GM12865 (cell line): ENCODE results near the gene IL31RA.

Experiments
- DNase-seq: peaks from one replicate; pipeline ENCODE4 v3.0.0; 2010; ENCODE audit warnings: low read depth
- H3K4me3 ChIP-seq: 2 replicates; pipeline ENCODE4 v1.5.1; 2011; ENCODE audit warnings: mild to moderate bottlenecking, low read depth, low read length, control low read depth
- TF ChIP-seq, protein P1 (sequence below): IDR thresholded peaks from 2 replicates; pipeline ENCODE4 v1.5.1; 2011; ENCODE audit warnings: low read length, control low read depth, low read depth, inconsistent platforms; ENCODE audit not compliant: insufficient read depth; ENCODE audit errors: missing control alignments

IL31RA gene

DNA sequence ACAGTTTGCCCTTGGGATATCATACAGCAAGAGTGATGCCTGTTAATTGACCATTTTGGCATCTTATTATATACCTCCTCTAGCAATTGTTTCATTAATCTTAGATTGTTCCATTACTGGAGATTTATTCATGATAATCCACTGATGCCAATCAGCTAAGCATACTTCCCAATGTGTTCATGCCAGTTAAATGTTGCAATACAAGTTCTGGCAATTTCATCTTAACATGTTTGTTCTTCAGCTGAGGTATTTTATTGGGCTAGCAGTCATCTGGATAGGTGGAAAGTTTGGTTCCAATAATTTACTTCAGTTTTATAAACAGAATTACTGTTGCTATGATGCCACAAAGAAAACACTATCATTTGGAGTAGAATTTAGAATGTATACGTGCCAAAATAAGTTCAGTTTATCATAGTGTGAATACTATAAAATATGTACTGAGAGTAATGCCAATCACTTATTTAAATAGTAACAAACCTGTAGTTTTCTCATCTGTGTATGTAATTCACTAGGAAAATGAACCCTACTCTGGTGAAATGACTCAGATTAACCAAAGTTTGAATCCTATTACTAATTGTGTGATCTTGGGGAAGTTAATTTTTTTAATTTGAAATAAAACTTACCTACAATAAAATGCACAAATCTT, 27.9 kb upstream of the IL31RA start:
- no peak overlapping the region for H3K4me3 ChIP-seq
- TF ChIP-seq, protein P1, sequence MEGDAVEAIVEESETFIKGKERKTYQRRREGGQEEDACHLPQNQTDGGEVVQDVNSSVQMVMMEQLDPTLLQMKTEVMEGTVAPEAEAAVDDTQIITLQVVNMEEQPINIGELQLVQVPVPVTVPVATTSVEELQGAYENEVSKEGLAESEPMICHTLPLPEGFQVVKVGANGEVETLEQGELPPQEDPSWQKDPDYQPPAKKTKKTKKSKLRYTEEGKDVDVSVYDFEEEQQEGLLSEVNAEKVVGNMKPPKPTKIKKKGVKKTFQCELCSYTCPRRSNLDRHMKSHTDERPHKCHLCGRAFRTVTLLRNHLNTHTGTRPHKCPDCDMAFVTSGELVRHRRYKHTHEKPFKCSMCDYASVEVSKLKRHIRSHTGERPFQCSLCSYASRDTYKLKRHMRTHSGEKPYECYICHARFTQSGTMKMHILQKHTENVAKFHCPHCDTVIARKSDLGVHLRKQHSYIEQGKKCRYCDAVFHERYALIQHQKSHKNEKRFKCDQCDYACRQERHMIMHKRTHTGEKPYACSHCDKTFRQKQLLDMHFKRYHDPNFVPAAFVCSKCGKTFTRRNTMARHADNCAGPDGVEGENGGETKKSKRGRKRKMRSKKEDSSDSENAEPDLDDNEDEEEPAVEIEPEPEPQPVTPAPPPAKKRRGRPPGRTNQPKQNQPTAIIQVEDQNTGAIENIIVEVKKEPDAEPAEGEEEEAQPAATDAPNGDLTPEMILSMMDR: no peak

DNA sequence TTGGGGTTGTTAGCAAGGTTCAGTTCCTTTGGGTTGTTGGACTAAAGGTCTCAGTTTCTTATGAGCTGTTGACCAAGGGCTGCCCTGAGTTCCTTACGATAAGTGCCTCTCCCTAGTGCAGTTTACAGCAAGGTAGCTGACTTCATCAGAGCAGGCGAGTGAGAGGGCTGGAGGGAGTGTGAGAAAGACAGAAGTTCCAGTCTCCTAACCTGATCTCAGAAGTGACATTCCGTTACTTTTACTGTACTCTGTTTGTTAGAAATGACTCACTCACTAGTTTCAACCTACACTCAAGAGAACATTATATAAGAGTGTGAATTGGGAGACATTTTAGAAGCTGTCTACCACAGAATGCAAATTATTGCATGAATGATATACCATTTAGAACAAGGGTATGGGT, 21.2 kb upstream of the IL31RA start:
- DNase-seq: peak; percentile 30
- no peak overlapping the region for H3K4me3 ChIP-seq
- TF ChIP-seq, protein P1: no peak

More for the DNA sequence above, 27.9 kb upstream of the IL31RA start:
- DNase-seq: no peak

DNA sequence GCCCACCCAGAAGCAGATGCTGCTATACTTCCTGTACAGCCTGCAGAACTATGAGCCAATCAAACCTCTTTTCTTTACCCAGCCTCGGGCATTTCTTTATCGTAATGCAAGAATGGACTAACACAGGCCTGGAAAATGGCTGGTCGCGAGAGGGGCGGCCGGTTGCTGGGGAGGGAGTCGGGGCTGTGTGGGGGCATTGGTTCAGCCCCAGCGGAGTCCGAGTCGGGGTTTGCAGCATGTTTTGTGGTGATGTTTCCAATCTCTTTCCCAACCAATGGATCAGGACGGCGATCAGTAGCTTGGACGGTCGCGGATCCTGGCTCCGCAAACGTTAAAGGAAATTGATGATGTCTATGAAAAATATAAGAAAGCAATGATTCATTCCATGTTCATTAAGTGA, 18.7 kb upstream of the IL31RA start:
- TF ChIP-seq, protein P1: no peak
- no peak for DNase-seq

DNA sequence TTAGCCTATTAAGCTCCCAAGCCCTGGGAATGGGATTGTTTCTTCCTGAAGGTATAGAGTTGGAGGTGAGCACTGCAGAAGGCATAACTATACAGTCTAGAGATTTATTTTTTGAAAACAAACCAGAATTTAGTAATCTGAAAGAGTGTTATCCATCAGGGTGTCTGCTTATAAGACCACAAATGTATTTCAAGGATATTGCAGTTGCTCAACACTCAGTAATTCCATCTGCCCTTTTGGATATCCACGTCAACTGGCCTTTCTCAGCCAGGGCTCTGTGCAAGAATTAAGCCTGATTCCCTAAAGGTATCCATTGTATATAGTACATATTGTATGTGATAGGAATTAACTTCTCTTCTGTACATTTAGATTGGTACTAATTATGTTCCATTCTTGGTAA, 15.0 kb upstream of the IL31RA start:
- DNase-seq: no peak
- no peak overlapping the region for H3K4me3 ChIP-seq
- TF ChIP-seq, protein P1: no peak

More for the DNA sequence above, 18.7 kb upstream of the IL31RA start:
- no peak overlapping the region for H3K4me3 ChIP-seq

DNA sequence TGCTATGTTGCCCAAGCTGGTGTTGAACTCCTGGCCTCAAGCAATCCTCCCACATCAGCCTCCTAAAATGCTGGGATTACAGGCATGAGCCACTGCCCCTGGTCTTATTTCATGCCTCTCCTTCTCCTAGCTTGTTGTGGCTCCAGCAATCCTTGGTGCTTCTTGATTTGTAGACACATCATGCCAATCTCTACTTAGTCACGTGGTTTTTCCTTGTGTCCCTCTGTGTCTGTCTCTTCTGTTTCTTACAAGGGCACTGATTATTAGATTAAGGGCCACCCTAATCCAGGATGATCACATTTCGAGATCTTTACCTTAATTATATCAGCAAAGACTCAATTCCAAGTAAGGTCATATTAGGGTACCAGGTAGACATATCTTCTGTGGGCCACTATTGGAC, 9.2 kb upstream of the IL31RA start:
- DNase-seq: no peak
- TF ChIP-seq, protein P1: no peak
- H3K4me3 ChIP-seq: no peak overlapping the region

DNA sequence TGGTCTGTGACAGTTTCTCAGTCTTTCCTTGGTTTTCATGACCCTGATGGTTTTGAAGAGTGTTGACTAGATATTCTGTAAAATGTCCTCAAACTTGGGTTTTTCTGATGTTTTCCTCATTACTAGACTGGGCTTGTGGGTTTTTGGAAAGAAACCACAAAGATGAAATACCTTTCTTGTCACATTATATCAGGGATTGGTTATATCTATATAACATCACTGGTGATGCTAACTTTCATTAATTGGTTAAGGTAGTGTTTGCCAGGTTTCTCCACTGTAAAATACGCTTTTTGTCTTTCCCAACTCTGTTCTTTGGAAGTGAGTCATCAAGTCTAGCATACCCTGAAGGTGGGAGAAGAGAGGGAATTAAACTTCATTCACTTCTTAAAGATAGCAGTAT, 3.3 kb upstream of the IL31RA start:
- no peak for DNase-seq
- TF ChIP-seq, protein P1: no peak
- no peak overlapping the region for H3K4me3 ChIP-seq

DNA sequence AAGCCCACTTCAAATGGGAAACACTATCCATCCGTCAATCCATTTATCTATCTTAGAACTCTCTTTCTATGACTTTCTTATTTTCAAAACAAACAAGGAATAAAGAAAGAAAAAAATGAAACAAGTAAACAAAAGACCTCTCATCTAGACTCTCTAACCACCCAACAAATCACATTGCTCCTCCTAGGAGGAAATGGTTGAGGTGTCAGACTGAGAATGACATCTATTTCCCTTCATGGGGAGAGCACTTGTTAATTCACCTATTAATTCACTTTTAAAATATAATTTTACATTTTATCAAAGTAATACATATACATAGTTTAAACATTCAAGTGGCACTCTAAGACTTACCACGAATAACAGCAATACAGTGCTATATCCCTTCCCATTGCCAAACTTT, 2.4 kb upstream of the IL31RA start:
- TF ChIP-seq, protein P1: no peak
- no peak overlapping the region for H3K4me3 ChIP-seq
- no peak for DNase-seq
